Activated naive CD8-positive, alpha-beta T cell (primary cell): ENCODE results near the gene TP53I13.
"Not testable (repeated sequence)": the region's sequence is repeated elsewhere in the genome, so short reads cannot be mapped to it uniquely, and the experiment has no call there.

Experiments
- H3K27ac Mint-ChIP-seq: one replicate; pipeline ENCODE4 v1.8.0; 2021; ENCODE audit warnings: mixed read lengths
- H3K27me3 Mint-ChIP-seq: one replicate; pipeline ENCODE4 v1.8.0; 2021; ENCODE audit warnings: mixed read lengths
- H3K36me3 Mint-ChIP-seq: one replicate; pipeline ENCODE4 v1.8.0; 2021; ENCODE audit warnings: mixed read lengths
- H3K4me1 Mint-ChIP-seq: one replicate; pipeline ENCODE4 v1.8.0; 2021; ENCODE audit warnings: low read depth, mixed read lengths
- H3K4me3 Mint-ChIP-seq: one replicate; pipeline ENCODE4 v1.8.0; 2021; ENCODE audit warnings: mild to moderate bottlenecking, mixed read lengths
- H3K9me3 Mint-ChIP-seq: one replicate; pipeline ENCODE4 v1.8.0; 2021; ENCODE audit warnings: low read depth, mixed read lengths

The TP53I13 gene, protein sequence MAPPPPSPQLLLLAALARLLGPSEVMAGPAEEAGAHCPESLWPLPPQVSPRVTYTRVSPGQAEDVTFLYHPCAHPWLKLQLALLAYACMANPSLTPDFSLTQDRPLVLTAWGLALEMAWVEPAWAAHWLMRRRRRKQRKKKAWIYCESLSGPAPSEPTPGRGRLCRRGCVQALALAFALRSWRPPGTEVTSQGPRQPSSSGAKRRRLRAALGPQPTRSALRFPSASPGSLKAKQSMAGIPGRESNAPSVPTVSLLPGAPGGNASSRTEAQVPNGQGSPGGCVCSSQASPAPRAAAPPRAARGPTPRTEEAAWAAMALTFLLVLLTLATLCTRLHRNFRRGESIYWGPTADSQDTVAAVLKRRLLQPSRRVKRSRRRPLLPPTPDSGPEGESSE

DNA sequence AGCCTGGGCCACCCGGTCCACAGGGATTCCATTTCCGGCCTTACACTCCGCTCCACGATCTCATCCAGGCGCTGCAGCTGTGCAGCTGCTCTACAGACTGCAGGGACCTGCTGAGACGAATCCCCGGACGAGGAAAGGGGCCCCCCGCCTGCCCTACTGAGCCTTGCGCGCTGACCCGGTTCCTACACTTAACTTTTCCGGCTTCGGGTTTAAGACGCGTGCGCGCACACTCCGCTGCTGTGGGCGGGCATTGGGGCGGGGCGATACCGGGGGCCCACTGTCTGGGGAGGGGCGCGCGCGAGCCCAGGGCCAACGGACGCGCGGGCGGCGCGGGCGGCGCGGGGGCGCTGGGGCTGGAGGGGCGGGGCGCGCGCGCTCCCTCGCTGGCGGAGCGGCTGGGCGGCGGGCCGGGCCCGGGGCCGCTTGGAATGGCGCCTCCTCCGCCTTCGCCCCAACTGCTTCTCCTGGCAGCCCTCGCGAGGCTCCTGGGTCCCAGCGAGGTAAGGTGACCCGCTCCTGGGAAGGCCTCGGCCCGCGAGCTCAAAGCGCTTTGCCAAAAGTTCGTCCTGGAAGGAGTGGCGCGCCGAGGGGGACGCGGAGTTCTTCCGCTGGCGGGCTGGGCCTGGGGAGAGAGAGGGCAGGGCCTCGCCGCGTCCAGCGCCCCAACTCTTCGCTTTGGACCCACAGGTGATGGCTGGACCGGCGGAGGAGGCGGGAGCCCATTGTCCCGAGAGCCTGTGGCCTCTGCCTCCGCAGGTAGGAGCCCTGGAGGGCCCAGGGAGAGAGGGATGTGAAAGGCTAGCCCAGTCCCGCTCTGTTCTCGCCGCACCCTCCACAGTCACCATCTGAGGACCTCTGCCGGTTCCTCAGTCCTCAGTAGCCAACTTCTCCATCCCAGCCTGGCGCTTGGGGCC, at the start of gene TP53I13:
TP53I13 (plus strand) TSS at position 371 of the 914 bp plus-strand sequence; CDS start at position 429, 58 bp downstream.
- peaks cover 3% of the 10 kb centered on the region for H3K36me3 Mint-ChIP-seq
- peaks cover 29% of the 10 kb centered on the region for H3K4me1 Mint-ChIP-seq
- H3K9me3 Mint-ChIP-seq, result no peaks in the 10 kb centered on the region
- peak within 1 kb of the TSS; percentile 95 for H3K27ac Mint-ChIP-seq
- H3K4me3 Mint-ChIP-seq, result peak within 1 kb of the TSS; percentile 94
- H3K27me3 Mint-ChIP-seq, result no peaks in the 10 kb centered on the region

DNA sequence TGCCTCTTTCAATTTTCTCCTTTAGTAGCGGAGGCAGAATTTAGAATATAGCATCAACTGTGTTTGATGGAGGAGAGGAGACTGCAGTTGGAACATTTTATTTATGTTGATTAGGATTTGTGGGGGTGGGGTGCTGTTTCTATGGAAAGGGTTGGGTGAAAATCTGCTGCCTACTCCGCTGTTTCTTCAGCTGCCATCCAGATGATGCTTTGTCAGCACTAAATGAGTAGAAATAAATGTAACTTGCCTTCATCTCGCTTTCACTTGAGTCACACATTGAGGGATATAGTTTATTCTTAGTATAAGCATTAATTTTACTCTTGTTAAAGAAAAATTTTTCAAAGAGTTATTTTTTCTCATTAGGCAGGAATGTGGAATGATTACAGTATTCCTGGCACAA, 43.8 kb upstream of the TP53I13 start:
- Mint-ChIP-seq H3K27me3 (no peaks in the 10 kb centered on the region), H3K36me3 (peaks cover 3% of the 10 kb centered on the region), H3K27ac (no peak overlapping the region), H3K4me3 (no peak overlapping the region), H3K9me3 (no peaks in the 10 kb centered on the region), H3K4me1 (no peaks in the 10 kb centered on the region)

DNA sequence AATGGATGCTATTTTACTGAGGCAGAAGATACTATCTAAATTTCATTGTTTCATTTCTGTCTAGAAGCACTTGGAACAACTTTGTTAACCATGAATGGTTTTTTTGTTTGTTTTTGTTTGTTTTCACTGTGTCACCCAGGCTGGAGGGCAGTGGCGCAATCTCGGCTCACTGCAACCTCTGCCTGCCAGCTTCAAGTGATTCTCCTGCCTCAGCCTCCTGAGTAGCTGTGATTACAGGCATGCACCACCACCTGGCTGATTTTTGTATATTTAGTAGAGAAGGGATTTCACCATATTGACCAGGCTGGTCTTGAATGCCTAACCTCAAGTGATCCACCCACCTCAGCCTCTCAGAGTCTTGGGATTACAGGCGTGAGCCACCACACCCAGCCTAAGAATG, 42.2 kb upstream of the TP53I13 start:
- Mint-ChIP-seq H3K9me3 (no peaks in the 10 kb centered on the region), H3K4me1 (no peaks in the 10 kb centered on the region), H3K4me3 (no peak overlapping the region), H3K27me3 (no peaks in the 10 kb centered on the region), H3K36me3 (peaks cover 3% of the 10 kb centered on the region), H3K27ac (no peak overlapping the region)

DNA sequence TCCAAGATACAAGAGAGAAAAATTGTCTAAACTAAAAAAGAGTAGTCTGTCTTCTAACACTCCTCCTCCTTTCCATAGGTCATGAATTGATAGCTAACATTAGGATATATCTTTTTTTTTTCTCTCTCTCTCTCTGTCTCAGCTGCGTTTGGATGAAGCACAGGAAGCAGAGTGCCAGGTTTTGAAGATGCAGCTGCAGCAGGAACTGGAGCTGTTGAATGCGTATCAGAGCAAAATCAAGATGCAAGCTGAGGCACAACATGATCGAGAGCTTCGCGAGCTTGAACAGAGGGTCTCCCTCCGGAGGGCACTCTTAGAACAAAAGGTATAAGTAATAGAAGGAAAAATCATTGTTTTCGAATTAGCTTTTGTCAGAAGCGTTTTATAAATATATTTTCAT, 34.5 kb upstream of the TP53I13 start:
- H3K4me1 Mint-ChIP-seq, result no peaks in the 10 kb centered on the region
- no peak overlapping the region for H3K27ac Mint-ChIP-seq
- H3K27me3 Mint-ChIP-seq, result no peaks in the 10 kb centered on the region
- peaks cover 6% of the 10 kb centered on the region for H3K36me3 Mint-ChIP-seq
- no peak overlapping the region for H3K4me3 Mint-ChIP-seq
- H3K9me3 Mint-ChIP-seq, result no peaks in the 10 kb centered on the region

DNA sequence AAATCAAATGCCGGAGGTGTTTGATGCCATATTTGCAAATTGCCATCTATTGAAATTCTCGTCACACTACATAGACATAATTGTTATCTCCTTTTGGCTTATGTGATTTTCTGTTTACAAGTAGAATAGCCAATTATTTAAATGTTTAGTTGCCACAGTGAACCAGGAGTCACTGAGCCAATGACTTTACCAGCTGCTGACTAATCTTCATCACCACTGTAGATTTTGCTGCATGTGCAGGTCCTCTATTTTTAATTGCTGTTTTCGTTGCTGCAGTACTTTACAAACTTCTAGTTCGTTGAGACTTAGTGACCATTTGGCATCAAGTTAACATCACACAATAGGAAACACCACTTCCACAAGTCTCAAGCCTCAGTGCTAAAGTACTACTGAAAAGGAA, 24.4 kb upstream of the TP53I13 start:
- peaks cover 6% of the 10 kb centered on the region for H3K36me3 Mint-ChIP-seq
- no peaks in the 10 kb centered on the region for H3K27me3 Mint-ChIP-seq
- no peak overlapping the region for H3K27ac Mint-ChIP-seq
- no peaks in the 10 kb centered on the region for H3K9me3 Mint-ChIP-seq
- peaks cover 1% of the 10 kb centered on the region for H3K4me1 Mint-ChIP-seq
- no peak overlapping the region for H3K4me3 Mint-ChIP-seq

DNA sequence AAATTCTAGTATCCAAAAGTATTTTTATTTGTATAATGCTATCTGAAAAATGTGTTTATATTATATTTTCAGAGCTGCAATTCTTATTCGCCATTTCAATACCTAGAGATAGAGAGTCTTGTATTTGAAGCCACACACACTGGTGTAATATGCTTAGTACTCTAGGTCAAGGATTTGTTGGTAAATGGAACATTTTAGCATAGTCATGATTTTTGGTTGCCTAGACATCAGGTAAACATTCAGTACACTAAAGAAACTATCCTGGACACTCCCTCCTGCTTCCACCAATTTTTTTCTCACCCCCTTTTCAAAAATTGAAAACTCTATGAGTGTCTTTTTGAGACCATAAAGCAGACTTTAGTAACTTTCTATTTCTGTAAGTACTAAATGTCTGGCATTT, 22.4 kb upstream of the TP53I13 start:
- H3K4me1 Mint-ChIP-seq, result peaks cover 1% of the 10 kb centered on the region
- no peak overlapping the region for H3K4me3 Mint-ChIP-seq
- peaks cover 4% of the 10 kb centered on the region for H3K36me3 Mint-ChIP-seq
- H3K27me3 Mint-ChIP-seq, result no peaks in the 10 kb centered on the region
- H3K9me3 Mint-ChIP-seq, result no peaks in the 10 kb centered on the region
- H3K27ac Mint-ChIP-seq, result no peak overlapping the region

DNA sequence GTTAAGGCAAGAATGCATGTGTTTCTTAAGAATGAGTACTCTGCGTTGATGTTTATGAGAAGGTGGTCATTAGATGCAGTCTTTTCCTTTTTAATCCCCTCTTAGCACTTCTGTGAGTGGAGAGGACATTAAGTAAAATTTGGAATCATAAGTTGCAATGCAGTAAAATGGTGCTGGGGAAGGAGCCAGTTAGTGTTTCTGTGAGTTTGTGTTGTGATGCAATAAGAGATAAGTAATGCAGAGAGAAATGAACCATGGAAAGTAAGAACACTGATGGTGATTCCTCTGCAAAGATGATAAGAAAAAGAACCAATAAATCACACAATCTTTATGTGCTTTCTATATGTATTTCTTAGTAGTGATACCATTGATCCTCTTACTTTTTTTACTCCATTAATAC, 21.7 kb upstream of the TP53I13 start:
- Mint-ChIP-seq H3K27me3 (no peaks in the 10 kb centered on the region), H3K9me3 (no peaks in the 10 kb centered on the region), H3K4me3 (no peak overlapping the region), H3K4me1 (peaks cover 1% of the 10 kb centered on the region), H3K27ac (no peak overlapping the region), H3K36me3 (peaks cover 4% of the 10 kb centered on the region)

DNA sequence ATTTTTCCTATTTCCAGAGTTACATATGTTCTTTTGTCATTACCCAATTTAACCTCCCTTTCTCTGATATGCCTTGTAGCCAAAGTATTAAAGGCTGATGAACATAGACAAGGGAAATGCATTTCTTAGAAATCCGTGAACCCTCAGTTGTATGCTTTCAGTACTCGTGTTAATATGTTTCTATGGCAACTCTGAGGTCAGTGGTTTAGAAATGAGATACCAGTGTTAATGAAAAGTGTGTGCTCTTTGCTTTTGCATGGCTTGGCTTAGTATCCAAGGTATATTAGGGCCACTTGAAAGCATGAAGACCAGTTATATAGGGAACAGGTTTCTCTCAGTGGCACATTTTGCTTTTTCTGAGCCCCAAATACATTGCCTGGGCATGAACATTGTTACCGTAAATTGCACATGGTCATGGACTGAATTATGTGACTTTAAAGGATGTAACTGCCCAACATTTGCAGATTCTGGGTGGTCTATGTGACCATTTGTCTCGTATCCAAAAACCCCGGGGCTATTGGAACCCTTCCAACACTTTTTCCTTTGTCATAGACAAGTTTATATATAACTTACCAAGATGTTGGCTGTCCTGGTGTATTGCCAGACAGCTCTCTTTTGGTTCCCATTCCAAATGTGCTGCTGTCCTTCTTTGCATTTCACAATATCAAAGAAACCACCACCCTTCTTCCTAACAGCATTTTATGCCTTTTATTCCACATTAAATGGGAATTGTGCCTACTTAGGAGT, 19.2 kb upstream of the TP53I13 start:
- no peak overlapping the region for H3K27ac Mint-ChIP-seq
- no peaks in the 10 kb centered on the region for H3K9me3 Mint-ChIP-seq
- peaks cover 1% of the 10 kb centered on the region for H3K4me1 Mint-ChIP-seq
- H3K36me3 Mint-ChIP-seq, result peaks cover 2% of the 10 kb centered on the region
- no peak overlapping the region for H3K4me3 Mint-ChIP-seq
- no peaks in the 10 kb centered on the region for H3K27me3 Mint-ChIP-seq

DNA sequence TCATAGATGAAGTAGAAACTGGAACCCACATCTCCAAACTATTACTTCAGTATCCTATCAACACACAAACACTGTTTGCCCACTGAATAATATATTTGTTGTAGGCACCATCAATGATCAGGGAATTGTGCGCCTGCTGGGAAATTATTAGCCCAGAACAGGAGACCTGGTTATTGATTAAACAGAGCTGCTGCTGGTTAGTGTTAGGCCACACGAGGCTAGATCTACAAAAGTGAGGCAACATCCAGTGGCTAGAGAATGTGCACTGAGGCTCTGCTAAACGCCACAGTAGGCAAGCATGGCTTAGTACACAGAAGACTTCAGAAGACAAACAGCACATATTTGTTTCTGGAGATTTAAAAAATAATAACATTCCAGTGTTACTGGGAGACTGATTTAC, 12.7 kb upstream of the TP53I13 start:
- Mint-ChIP-seq H3K4me1 (peaks cover 4% of the 10 kb centered on the region), H3K36me3 (no peaks in the 10 kb centered on the region), H3K4me3 (no peak overlapping the region), H3K9me3 (no peaks in the 10 kb centered on the region), H3K27me3 (no peaks in the 10 kb centered on the region), H3K27ac (no peak overlapping the region)

DNA sequence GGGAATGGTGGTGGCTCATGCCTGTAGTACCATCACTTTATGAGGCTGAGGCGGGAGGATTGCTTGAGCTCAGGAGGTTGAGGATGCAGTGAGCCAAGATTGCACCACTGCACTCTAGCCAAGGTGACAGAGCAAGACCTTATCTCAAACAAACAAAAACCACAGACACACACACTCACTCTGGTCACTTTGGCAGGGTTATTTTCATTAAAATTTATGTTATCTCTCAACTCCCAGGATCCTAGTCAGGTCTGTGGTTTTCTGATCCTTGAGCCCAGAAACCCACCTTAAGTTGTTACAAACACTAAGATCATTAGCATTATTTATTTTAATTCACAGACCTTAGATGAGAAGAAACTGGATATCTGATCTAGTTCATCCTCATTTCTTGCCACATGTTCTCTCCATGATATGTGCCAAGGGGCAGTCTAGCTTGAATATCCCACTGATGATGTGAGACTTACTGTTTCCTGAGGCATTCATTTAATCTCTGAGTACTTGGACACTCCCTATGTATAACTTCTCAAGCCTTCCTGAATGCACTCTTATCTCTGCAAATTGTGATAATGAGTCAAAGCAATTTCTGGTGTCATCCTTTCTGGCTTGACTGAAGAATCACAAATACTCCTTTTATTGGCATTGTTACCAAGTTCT, 11.3 kb upstream of the TP53I13 start:
- H3K36me3 Mint-ChIP-seq, result no peaks in the 10 kb centered on the region
- peaks cover 4% of the 10 kb centered on the region for H3K4me1 Mint-ChIP-seq
- H3K27me3 Mint-ChIP-seq, result no peaks in the 10 kb centered on the region
- no peak overlapping the region for H3K4me3 Mint-ChIP-seq
- H3K27ac Mint-ChIP-seq, result no peak overlapping the region
- H3K9me3 Mint-ChIP-seq, result no peaks in the 10 kb centered on the region

DNA sequence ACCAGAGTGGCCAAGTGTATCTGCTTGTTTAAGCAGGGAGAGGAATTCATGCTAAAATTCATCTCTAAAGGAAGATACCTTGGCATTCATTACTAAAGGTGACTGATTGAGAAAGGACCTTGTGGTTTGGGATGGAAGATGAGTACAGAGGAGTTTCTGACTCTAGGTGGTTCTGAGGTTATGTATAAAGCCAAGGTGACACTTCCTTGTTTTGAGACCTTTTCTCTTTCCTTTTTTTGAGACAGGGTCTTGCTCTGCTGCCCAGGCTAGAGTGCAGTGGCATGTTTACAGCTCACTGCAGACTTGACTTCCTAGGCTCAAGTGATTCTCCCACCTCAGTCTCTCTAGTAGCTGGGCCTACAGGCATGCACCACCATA, 10.8 kb upstream of the TP53I13 start:
- no peaks in the 10 kb centered on the region for H3K36me3 Mint-ChIP-seq
- no peak overlapping the region for H3K27ac Mint-ChIP-seq
- H3K9me3 Mint-ChIP-seq, result no peaks in the 10 kb centered on the region
- no peaks in the 10 kb centered on the region for H3K27me3 Mint-ChIP-seq
- no peak overlapping the region for H3K4me3 Mint-ChIP-seq
- H3K4me1 Mint-ChIP-seq, result peaks cover 4% of the 10 kb centered on the region

DNA sequence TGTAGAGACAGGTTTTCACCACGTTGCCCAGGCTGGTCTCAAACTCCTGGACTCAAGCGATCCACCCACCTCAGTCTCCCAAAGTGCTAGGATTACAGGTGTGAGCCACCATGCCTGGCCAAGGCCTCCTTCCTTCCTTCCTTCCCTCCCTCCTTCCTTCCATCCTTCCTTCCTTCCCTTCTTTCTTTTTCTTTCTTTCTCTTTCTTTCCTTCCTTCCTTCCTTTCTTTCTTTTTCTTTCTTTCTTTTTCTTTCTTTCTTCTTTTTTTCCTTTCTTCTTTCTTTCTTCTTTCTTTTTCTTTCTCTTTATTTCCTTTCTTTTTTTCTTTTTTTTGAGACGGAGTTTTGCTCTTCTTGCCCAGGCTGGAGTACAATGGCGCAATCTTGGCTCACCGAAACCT, 10.4 kb upstream of the TP53I13 start:
- H3K27ac Mint-ChIP-seq, H3K36me3 Mint-ChIP-seq, H3K9me3 Mint-ChIP-seq, H3K4me1 Mint-ChIP-seq, H3K27me3 Mint-ChIP-seq, H3K4me3 Mint-ChIP-seq: not testable (repeated sequence)

DNA sequence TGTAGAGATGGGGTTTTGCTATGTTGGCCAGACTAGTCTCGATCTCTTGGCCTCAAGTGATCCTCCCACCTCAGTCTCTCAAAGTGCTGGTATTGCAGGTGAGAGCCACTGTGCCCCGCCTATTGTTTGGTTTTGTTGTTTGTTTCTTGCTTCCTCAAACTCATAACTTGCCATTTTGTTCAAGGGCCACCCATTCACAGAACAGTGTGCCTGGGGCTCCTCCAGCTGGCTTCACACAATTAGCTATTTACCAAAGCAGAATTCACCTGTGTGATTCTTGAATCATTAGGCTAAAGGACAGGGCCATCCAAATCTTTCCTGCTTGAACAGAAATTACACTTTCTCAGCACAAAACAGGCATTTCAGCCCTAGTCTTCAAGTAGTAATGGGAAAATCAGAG, 8.9 kb upstream of the TP53I13 start:
- Mint-ChIP-seq H3K36me3 (peaks cover 3% of the 10 kb centered on the region), H3K27ac (no peak overlapping the region), H3K4me1 (peaks cover 9% of the 10 kb centered on the region), H3K9me3 (no peaks in the 10 kb centered on the region), H3K27me3 (no peaks in the 10 kb centered on the region), H3K4me3 (no peak overlapping the region)

DNA sequence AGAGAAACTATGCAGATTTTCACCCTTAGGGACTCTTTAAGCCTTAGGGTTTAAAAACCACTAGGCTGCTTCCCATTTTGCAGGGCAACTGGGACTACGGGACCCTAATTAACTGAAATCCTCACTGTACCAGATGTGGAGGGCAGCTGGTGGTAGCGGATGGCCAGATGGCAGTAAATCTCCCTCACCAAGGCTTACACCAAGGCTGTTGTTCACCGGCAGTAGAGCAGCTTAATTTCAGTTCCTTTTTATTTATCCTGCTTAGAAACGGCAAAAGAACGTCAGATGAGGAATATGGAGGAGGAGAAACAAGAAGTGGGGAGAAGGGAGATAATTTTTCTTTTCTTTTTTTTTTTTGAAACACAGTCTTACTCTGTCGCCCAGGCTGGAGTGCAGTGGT, 8.2 kb upstream of the TP53I13 start:
- peaks cover 9% of the 10 kb centered on the region for H3K4me1 Mint-ChIP-seq
- no peak overlapping the region for H3K27ac Mint-ChIP-seq
- H3K4me3 Mint-ChIP-seq, result no peak overlapping the region
- peaks cover 3% of the 10 kb centered on the region for H3K36me3 Mint-ChIP-seq
- no peaks in the 10 kb centered on the region for H3K9me3 Mint-ChIP-seq
- no peaks in the 10 kb centered on the region for H3K27me3 Mint-ChIP-seq
